Measurements from ENCODE around the gene COA1. TPM values are rescaled to one million over a fixed set of nuclear protein-coding genes. Genes with fewer than 3 reads are reported as not detected.

COA1 gene
- total RNA-seq, 1 donor from 2014 or later, result 55.5 TPM

DNA sequence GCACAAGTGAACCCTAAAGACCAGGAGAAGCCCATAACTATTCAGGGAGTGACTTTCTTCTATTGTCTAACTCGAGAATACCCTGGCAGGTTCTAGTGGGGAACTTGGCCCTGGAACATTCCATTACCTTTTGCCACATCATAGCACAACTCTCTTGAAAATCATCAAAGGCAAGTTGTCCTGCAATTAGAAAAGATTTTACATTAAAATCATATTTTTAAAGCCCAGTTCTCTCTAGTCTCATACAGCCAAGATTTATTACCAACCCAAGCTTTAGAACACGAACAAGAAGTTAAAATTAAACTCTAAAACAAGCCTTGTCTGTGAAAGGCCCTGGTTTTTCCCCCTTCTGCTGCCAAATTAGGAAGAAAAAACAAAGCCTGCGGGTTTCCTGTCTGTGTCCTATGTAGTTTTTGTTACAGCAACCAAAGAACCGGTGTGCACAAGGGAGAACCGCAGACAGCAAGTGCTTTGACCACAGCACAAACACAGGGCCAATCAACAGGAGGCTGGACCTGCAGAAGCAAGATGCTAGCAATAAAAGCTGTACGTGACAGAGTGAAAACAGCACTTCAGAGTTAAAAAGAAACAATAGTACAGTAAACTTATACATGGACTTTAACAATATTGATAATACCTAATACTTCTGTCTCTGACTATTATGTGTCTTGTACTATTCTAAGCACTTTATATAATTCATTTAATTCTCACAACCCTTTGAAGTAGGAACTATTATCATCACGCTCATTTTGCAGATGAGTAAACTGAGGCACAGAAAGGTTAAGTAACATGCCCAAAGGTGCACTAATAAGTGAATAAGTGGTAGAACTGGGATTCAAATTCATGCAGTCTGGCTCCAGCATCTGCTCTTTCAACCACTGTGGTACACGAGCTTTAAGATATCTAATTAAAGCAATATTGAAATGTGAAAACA, 80.6 kb downstream of the COA1 start:
- peak overlapping the region; percentile 92 for H3K27ac Mint-ChIP-seq (ENCODE audit: unreplicated experiment)
- H3K4me1 Mint-ChIP-seq (ENCODE audit: unreplicated experiment), result peaks cover 85% of the 10 kb centered on the region
- TF ChIP-seq, protein P1, sequence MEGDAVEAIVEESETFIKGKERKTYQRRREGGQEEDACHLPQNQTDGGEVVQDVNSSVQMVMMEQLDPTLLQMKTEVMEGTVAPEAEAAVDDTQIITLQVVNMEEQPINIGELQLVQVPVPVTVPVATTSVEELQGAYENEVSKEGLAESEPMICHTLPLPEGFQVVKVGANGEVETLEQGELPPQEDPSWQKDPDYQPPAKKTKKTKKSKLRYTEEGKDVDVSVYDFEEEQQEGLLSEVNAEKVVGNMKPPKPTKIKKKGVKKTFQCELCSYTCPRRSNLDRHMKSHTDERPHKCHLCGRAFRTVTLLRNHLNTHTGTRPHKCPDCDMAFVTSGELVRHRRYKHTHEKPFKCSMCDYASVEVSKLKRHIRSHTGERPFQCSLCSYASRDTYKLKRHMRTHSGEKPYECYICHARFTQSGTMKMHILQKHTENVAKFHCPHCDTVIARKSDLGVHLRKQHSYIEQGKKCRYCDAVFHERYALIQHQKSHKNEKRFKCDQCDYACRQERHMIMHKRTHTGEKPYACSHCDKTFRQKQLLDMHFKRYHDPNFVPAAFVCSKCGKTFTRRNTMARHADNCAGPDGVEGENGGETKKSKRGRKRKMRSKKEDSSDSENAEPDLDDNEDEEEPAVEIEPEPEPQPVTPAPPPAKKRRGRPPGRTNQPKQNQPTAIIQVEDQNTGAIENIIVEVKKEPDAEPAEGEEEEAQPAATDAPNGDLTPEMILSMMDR (IDR thresholded peaks at IDR 0.05; ENCODE audit: unreplicated experiment), result no peak
- no peak for DNase-seq (ENCODE audit: low spot score)
- peaks cover 9% of the 10 kb centered on the region for H3K27me3 Mint-ChIP-seq (ENCODE audit: unreplicated experiment)
- no peaks in the 10 kb centered on the region for H3K9me3 Mint-ChIP-seq (ENCODE audit: unreplicated experiment)
- H3K36me3 Mint-ChIP-seq (ENCODE audit: low read depth, unreplicated experiment), result peaks cover 9% of the 10 kb centered on the region
- H3K4me3 Mint-ChIP-seq (ENCODE audit: unreplicated experiment), result peak overlapping the region; percentile 37

DNA sequence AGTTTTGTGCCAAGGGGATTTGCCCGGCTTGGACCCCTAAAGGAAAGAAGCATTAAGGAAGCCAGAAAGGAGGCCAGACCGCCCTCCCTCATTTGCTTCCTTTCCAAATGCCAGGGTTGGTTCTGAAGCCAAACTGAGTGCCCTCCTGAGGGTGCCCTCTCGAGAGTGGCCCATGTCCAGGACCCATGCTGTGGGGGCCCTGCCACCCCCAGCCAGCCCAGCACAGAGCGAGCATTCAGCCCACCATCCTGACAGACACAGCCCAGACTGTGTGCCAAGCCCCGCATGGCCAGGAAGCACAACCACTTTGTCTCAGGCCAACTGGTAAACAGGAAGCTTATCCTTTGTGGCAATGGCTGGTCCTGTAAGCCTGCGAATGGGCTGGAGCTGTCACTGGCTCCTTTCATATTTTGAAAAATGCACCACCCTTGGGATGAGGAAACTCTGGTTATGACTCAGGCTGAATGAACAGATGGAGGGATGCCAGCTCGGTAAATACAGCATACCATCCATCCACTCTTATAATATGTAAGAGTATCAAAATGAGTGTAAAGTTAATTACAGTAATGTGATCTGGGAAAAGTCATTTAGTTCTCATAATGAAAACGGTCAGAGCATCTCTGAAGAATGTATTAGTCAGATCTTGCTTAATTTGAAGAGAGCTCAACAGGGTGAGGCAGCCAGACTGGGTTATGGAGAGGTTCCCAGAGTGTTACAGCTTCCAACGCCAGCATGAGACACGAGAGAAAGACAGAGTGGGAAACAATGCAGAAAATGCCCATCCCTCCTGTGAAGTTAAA, 81.5 kb downstream of the COA1 start:
- Mint-ChIP-seq H3K4me1 (ENCODE audit: unreplicated experiment) (peaks cover 91% of the 10 kb centered on the region), H3K27ac (ENCODE audit: unreplicated experiment) (peak overlapping the region; percentile 92), H3K9me3 (ENCODE audit: unreplicated experiment) (no peaks in the 10 kb centered on the region), H3K36me3 (ENCODE audit: low read depth, unreplicated experiment) (peaks cover 13% of the 10 kb centered on the region), H3K4me3 (ENCODE audit: unreplicated experiment) (peak overlapping the region; percentile 37), H3K27me3 (ENCODE audit: unreplicated experiment) (peaks cover 12% of the 10 kb centered on the region)
- peak; percentile 25 for DNase-seq (ENCODE audit: low spot score)
- TF ChIP-seq, protein P1 (IDR thresholded peaks at IDR 0.05; ENCODE audit: unreplicated experiment), result no peak

DNA sequence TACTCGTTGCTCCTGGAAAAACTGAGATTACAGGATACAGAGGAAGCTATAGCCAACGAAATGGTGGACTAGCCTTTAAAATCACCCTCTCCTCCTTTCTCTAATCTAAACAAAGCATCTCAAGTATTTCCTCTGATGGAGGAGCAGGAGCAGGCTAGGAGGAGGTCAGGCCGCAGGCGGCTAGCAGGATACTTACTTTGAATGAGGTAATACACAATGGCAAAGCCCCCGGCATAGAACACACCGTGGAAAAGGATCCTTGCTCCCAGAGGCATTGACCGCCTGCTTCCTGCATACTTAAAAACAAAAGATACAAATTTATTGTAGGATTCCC, 82.0 kb downstream of the COA1 start:
- TF ChIP-seq, protein P1 (IDR thresholded peaks at IDR 0.05; ENCODE audit: unreplicated experiment), result no peak
- Mint-ChIP-seq H3K27me3 (ENCODE audit: unreplicated experiment) (peaks cover 12% of the 10 kb centered on the region), H3K9me3 (ENCODE audit: unreplicated experiment) (no peaks in the 10 kb centered on the region), H3K4me1 (ENCODE audit: unreplicated experiment) (peaks cover 92% of the 10 kb centered on the region), H3K27ac (ENCODE audit: unreplicated experiment) (peak overlapping the region; percentile 92), H3K4me3 (ENCODE audit: unreplicated experiment) (no peak overlapping the region), H3K36me3 (ENCODE audit: low read depth, unreplicated experiment) (peaks cover 18% of the 10 kb centered on the region)
- peak; percentile 47 for DNase-seq (ENCODE audit: low spot score)

DNA sequence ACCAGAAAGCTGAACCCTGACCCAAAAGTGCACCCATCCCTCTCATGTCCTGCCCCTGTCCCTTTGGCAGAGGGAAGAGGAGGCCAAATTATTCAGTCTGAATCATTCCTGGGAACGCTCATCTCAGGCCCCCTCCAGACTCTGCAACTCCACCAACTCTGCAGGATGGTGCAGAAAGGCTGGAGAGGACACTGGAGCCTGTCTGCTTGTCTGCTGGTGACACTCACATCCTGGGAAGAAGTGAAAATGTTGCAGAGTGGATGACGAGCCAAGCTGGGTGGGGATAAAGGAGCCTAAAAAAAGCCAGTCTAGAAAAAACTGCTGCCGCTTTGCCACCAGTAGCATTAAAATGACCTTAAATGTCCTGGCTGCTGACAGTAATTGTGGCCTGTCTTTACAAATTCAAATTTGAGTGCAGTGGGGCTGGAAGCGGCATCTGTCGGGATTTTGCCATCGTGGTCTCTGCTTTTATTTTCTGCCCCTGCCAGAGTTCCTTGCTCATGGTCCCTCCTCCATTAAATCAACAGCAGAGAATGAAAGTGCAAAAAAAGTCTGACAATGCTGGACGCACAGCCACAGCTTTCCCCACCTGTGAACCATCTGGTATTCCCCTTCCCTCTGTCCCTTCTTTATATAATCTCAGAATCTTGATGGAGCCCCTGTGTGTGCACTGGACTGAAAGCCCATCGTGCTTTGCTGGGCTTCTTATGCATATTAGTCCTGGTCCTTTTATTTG, 82.6 kb downstream of the COA1 start:
- TF ChIP-seq, protein P1 (IDR thresholded peaks at IDR 0.05; ENCODE audit: unreplicated experiment), result no peak
- Mint-ChIP-seq H3K9me3 (ENCODE audit: unreplicated experiment) (no peaks in the 10 kb centered on the region), H3K4me1 (ENCODE audit: unreplicated experiment) (peaks cover 86% of the 10 kb centered on the region), H3K27ac (ENCODE audit: unreplicated experiment) (peak overlapping the region; percentile 92), H3K27me3 (ENCODE audit: unreplicated experiment) (peaks cover 12% of the 10 kb centered on the region), H3K36me3 (ENCODE audit: low read depth, unreplicated experiment) (peaks cover 18% of the 10 kb centered on the region), H3K4me3 (ENCODE audit: unreplicated experiment) (peak overlapping the region; percentile 60)
- DNase-seq (ENCODE audit: low spot score), result no peak
